Left lung (tissue), 10 donors: ENCODE results near the gene RNASEH2C. TPM values are rescaled to one million over a fixed set of nuclear protein-coding genes. Genes with fewer than 3 reads are reported as not detected.
A peak's percentile ranks its signal among the peaks of the same experiment; 100 is the strongest.
"Not testable (repeated sequence)": the region's sequence is repeated elsewhere in the genome, so short reads cannot be mapped to it uniquely, and the experiment has no call there.

Source experiments
- ATAC-seq: fragments of 200-7000 bp; cut with Tn5 transposase; one replicate; pipeline ENCODE4 v1.9.1; 2020; ENCODE audit warnings: moderate library complexity
- DNase-seq, 4 donors: peaks; one replicate each; pipeline ENCODE4 v3.0.0-alpha.2; 2013 to 2020
- H3K27ac ChIP-seq, 2 donors: fragments of 200-600 bp; sonication (generic) in 1 of 2; one replicate each; pipeline versions ENCODE4 v1.5.0 to v1.8.0; 2020 to 2021
- H3K27me3 ChIP-seq, 2 donors: fragments of 200-600 bp; sonication (generic) in 1 of 2; one replicate each; pipeline versions ENCODE4 v1.5.0 to v1.8.0; 2020 to 2021
- H3K36me3 ChIP-seq, 2 donors: fragments of 200-600 bp; sonication (generic) in 1 of 2; one replicate each; pipeline versions ENCODE4 v1.5.0 to v1.8.0; 2020 to 2021
- H3K4me1 ChIP-seq, 2 donors: fragments of 200-600 bp; one replicate each; pipeline ENCODE4 v1.8.0; 2021
- H3K4me3 ChIP-seq, 2 donors: fragments of 200-600 bp; sonication (generic) in 1 of 2; one replicate each; pipeline versions ENCODE4 v1.5.0 to v1.8.0; 2020 to 2021; ENCODE audit warnings: mild to moderate bottlenecking in 1 of 2
- H3K9me3 ChIP-seq, 2 donors: fragments of 200-600 bp; sonication (generic) in 1 of 2; one replicate each; pipeline versions ENCODE4 v1.5.0 to v1.8.0; 2020 to 2021
- CTCF ChIP-seq, 2 donors: fragments of 200-600 bp; sonication (generic) in 1 of 2; IDR thresholded peaks; one replicate each; pipeline versions ENCODE4 v1.5.0 to v1.8.0; 2021; ENCODE audit warnings: antibody characterized with exemption in 2 of 2
- intact Hi-C, 2 donors: fragments of 100-400 bp; cut with DNase I; formaldehyde crosslinking; loops; one replicate each; pipeline versions ENCODE4 v1.11.2 to v1.14.2; 2022
- polyA plus RNA-seq, 6 donors: library from polyadenylated mRNA; unstranded; fragments of 120-200 nt; gene quantifications; one replicate each; pipeline ENCODE4 v1.2.1, GENCODE V29; 2013; ENCODE audit not compliant: insufficient read length in 6 of 6
- total RNA-seq, 2 donors: library from RNA; stranded (reverse); fragmentation: NEBNext Ultra II Directional; extraction: Animal tissue kit (Norgen Biotek cat#: 25700); gene quantifications; one replicate each; pipeline ENCODE4 v1.2.1, GENCODE V29; 2021
- donor health status: DM: no; HTN: yes; CAD: no.
- donor health status: DM: no; HTN: no; CAD: no.

Gene RNASEH2C
- total and polyA plus RNA-seq, 8 donors = 34.7 to 70.1 (median 40.1) TPM

DNA sequence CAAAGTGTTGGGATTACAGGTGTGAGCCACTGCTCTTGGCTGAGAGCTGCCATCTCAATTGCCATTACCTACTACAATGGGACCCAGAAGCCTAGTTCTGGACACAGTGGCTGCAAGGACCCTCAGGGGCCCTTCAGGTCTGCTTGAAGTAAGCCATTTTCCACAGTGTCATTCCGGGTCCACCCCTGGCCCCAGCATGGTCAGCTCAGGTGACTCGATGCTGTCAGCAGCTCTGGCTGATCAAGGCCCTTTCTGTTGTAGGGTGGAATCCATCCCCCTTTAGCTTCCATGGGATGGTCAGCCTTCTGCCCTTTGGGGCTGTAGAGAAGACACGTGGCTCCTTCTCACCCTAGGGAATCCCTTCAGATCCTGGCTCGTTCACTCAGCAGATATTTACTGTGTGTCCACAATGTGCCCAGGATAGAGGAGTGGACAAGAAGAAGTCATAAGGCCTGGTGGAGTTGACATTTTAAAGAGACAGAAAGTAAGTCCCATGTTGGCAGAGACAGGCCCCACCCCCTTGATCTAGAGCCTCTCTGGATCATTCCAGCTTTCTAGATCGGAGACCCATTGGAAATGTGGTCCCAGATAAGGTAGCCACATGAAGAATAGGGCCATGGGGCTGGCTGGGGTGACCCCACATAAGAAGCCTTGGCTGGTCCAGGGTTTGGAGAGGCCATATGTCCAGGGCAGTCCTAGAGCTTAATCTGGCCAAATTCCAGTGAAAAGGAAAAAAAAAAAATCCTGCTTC lies 23.6 kb downstream of the RNASEH2C start:
- peaks cover 0 to 6% of the 10 kb centered on the region in 2 donors for H3K4me1 ChIP-seq
- no peak for ATAC-seq
- H3K9me3 ChIP-seq = no peaks in the 10 kb centered on the region
- peak overlapping the region in 1 of 2 donors; percentile 57 for H3K27ac ChIP-seq
- DNase-seq = no peak
- H3K4me3 ChIP-seq = no peak overlapping the region
- intact Hi-C loops = no loop called here
- TF ChIP-seq CTCF (IDR thresholded peaks at IDR 0.05) = no peak
- no peaks in the 10 kb centered on the region for H3K27me3 ChIP-seq
- H3K36me3 ChIP-seq = no peaks in the 10 kb centered on the region

DNA sequence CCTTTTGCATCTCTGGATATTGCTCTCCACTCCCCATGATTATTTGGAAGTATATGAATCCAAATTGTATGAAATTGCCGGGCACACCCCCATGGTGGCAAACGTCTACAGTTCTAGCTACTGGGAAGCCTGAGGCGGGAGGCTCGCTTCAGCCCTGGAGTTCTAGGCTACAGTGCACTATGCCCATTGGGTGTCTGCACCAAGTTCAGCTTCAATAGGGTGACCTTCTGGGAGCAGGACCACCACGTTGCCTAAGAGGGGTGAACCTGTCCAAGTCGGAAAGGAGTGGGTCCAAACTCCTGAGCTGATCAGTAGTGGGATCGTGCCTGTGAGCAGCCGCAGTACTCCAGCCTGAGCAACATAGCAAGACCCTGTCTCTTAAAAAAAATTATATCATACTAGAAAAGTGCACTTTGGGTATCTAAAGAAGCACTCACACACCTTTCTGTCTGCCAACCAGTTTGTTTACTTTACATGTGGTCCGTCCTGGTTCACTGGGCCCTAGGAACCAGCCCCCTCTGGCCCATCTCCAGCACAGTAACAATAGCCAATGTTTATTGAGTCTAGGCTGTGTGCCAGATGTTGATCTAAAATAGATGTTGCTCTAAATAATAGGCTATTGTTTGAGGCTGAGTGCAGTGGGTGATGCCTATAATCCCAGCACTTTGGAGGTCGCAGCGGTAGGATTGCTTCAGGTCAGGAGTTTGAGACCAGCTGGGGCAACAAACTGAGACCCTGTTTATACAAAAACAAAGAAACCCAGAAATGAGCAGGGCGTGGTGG lies 24.9 kb downstream of the RNASEH2C start:
- DNase-seq (peak in 1 of 4 donors; percentile 29), ATAC-seq (no peak)
- no peak for TF ChIP-seq CTCF (IDR thresholded peaks at IDR 0.05)
- H3K27ac ChIP-seq = peak overlapping the region; percentile 19 to 57
- H3K27me3 ChIP-seq = no peaks in the 10 kb centered on the region
- H3K36me3 ChIP-seq = no peaks in the 10 kb centered on the region
- intact Hi-C loops = no loop called here
- H3K9me3 ChIP-seq = no peaks in the 10 kb centered on the region
- H3K4me1 ChIP-seq = peaks cover 0 to 6% of the 10 kb centered on the region in 2 donors
- H3K4me3 ChIP-seq = no peak overlapping the region

DNA sequence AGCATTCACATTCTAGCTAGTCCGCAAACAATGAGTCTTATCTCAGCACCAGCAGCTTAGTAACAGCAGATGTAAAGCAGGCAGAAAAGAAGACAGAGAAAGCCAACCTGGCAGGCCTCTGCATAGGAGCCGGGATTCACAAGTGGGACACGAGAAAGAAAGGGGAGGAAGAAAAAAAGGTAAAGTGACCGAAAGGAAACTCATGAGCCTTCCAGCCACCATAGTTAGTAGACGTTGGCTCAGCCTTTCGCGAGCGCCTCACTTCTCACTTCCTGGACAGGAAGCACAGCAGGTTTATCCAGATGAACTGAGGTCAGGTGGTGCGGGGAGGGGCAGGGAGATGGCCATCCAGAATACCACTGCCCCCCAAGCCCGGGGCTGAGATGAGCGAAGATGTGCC lies 28.2 kb downstream of the RNASEH2C start:
- Histone ChIP-seq H3K27me3 (no peaks in the 10 kb centered on the region), H3K4me3 (no peak overlapping the region), H3K27ac (no peak overlapping the region), H3K9me3 (no peaks in the 10 kb centered on the region), H3K4me1 (peaks cover 0 to 6% of the 10 kb centered on the region in 2 donors), H3K36me3 (no peaks in the 10 kb centered on the region)
- intact Hi-C loops = no loop called here
- TF ChIP-seq CTCF (IDR thresholded peaks at IDR 0.05) = no peak
- DNase-seq (no peak), ATAC-seq (no peak)

DNA sequence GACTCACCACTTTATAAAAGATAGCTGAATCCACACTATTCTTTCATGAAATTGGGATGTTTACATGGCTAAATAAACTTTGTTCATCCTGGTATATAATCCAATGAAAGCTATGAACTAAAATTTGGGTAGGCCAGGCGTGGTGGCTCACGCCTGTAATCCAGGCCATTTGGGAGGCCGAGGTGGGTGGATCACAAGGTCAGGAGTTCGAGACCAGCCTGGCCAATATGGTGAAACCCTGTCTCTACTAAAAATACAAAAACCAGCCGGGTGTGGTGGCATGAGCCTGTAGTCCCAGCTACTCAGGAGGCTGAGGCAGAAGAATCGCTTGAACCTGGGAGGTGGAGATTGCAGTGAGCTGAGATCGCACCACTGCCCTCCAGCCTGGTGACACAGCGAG lies 28.8 kb downstream of the RNASEH2C start:
- H3K36me3 ChIP-seq, DNase-seq, ATAC-seq, H3K4me1 ChIP-seq, H3K9me3 ChIP-seq, H3K27ac ChIP-seq, H3K4me3 ChIP-seq, intact Hi-C loops, H3K27me3 ChIP-seq: not testable (repeated sequence)

DNA sequence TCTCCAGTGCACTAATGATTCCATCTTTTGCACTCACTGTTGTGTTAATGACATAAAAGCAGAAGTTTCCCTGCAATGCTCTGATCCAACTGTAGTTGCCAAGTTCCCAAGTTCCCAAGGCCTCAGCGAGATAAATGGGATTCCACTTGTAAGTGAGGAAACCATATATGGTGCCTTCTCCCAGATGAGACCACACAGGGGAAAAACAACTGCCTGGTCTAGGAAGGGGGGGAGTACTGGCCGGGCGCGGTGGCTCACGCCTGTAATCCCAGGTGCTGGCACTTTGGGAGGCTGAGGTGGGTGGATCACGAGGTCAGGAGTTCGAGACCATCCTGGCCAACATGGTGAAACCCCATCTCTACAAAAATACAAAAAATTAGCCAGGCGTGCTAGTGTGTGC lies 34.6 kb downstream of the RNASEH2C start:
- ATAC-seq (no peak), DNase-seq (no peak)
- no peaks in the 10 kb centered on the region for H3K27me3 ChIP-seq
- intact Hi-C loops = no loop called here
- TF ChIP-seq CTCF (IDR thresholded peaks at IDR 0.05) = no peak
- no peaks in the 10 kb centered on the region for H3K9me3 ChIP-seq
- H3K4me3 ChIP-seq = no peak overlapping the region
- H3K27ac ChIP-seq = no peak overlapping the region
- no peaks in the 10 kb centered on the region for H3K36me3 ChIP-seq
- H3K4me1 ChIP-seq = no peaks in the 10 kb centered on the region

GRCh38 chr11:65683480-65683879 lies 37.1 kb downstream of the RNASEH2C start:
- H3K4me1 ChIP-seq, H3K36me3 ChIP-seq, H3K27me3 ChIP-seq, H3K4me3 ChIP-seq, H3K9me3 ChIP-seq, ATAC-seq, H3K27ac ChIP-seq, DNase-seq, intact Hi-C loops: not testable (repeated sequence)
